Measurements from ENCODE around the gene OR52K1. TPM values are rescaled to one million over a fixed set of nuclear protein-coding genes. Genes with fewer than 3 reads are reported as not detected.
"Not testable (repeated sequence)": the region's sequence is repeated elsewhere in the genome, so short reads cannot be mapped to it uniquely, and the experiment has no call there.

OR52K1 gene
- total RNA-seq = not detected

- DNase-seq = no peak
These were observed at the start of gene OR52K1 for GRCh38 chr11:4482445-4482844. OR52K1 (plus strand) TSS chr11:4482646; CDS start chr11:4488901, 6,255 bp downstream.

GRCh38 chr11:4433856-4434255 lies 48.6 kb upstream of the OR52K1 start:
- no peak for DNase-seq

- no peak for DNase-seq
These were observed 46.0 kb upstream of the OR52K1 start for GRCh38 chr11:4436411-4436810.

- no peak for DNase-seq
These were observed 40.9 kb upstream of the OR52K1 start for GRCh38 chr11:4441515-4441914.

DNA sequence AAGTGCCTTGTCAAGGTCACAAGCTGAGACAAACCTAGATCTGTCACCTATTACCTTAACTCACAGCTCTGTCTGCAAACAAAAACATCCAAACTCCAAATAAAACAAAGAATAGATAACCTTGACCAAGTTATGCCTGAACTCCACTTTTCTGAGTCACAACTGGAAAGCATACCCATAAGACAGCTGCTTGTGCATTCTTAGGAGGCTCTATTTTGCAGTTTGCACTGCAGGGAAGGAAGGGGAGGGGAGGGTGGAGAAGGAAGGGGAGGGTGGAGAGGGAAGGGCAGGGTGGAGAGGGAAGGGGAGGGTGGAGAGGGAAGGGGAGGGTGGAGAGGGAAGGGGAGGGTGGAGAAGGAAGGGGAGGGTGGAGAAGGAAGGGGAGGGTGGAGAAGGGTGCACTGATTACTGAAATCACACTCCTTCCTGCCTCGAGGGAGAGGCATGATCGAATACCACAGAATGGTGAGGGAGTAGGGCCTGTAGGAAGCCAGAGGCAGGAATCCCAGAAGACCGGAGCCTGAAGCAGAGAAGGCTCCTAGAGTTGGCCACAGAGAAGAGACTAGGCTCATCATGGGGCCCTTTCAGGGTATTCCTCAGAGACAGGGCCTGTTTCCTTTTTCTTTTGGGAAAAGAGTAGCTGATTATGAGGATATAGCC lies 39.1 kb upstream of the OR52K1 start:
- DNase-seq = no peak

- DNase-seq = no peak
These were observed 33.5 kb upstream of the OR52K1 start, which contains the start of gene OR52K2 for GRCh38 chr11:4448995-4449394. OR52K2 (plus strand) TSS chr11:4449295; CDS start chr11:4449340, 45 bp downstream.

DNA sequence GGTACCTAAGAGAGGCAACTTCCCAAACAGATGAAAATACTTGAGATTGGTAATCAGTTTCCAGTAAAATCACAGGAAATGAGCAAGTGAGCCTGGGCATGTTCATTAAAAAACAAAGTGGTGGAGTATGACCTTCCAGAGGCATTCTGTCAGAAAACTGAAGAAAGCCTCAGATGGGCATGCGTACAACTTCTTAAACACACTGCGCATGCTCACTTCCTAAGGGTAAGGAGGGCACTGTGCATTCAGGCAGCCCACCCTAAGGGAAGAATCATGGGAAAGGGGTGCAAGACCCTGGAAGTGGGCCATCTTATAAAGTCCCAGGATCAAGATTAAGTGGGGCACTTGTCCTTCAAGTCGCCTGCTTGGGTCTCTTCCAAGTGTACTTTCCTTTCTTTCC lies 29.3 kb upstream of the OR52K1 start:
- DNase-seq = no peak

DNA sequence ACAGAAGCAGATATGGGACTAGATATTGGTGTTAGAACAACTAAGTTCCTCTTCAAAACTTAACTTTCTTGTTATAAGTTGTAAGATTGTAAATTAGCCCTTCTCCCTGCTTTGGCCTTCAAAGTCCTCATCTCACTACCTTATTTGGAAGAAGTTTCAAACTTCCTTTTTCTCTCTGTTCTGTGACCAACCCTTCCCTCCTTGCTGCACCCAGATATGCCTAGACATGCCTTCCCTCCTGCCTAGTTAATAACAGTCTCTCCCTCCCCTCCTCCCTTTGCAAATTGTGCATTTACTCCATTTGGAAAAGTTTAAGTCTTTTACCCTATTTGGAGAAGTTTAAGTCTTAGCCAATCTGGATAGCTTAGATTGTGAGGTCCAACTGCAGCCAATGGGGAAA lies 28.4 kb upstream of the OR52K1 start:
- DNase-seq = no peak

- DNase-seq = no peak
These were observed 27.0 kb upstream of the OR52K1 start for GRCh38 chr11:4455419-4455818.

- no peak for DNase-seq
These were observed 22.9 kb upstream of the OR52K1 start for GRCh38 chr11:4459500-4459899.

- no peak for DNase-seq
These were observed 22.3 kb upstream of the OR52K1 start for GRCh38 chr11:4460151-4460550.

- no peak for DNase-seq
These were observed 18.0 kb upstream of the OR52K1 start for GRCh38 chr11:4464216-4465159.

GRCh38 chr11:4465407-4465806 lies 17.0 kb upstream of the OR52K1 start:
- DNase-seq = no peak

DNA sequence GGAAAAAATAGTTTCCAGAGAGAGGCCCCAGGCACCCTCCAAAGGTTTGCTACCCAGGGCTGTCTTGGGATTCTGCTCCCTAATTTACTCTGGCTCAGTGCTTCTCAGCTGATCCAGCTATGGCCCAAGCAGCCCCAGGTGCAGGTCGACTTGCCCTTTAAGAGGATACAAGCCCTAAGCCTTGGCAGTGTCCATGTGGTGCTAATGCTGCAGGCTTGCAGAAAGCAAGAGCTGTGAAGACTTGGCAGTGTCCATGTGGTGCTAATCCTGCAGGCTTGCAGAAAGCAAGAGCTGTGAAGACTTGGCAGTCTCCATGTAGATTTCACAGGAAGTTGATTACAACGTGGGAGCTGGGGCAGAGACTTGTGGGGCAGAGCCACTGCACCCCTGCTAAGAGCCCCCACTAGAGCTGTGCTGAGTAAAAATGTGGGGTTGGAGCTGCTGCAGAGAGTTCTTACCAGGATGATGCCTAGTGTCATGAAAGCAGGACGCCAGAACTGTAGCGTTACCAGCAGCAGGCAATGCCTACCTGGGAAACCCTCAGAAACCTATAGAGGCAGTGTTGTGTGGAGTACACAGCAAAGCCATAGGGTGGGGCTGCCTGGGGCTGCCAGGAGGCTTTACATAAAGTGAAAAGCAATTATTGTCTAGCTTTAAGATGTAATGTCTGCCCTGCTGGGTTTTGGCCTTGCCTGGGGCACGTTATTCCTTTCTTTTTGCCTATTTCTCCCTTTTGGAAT lies 16.1 kb upstream of the OR52K1 start:
- no peak for DNase-seq

DNA sequence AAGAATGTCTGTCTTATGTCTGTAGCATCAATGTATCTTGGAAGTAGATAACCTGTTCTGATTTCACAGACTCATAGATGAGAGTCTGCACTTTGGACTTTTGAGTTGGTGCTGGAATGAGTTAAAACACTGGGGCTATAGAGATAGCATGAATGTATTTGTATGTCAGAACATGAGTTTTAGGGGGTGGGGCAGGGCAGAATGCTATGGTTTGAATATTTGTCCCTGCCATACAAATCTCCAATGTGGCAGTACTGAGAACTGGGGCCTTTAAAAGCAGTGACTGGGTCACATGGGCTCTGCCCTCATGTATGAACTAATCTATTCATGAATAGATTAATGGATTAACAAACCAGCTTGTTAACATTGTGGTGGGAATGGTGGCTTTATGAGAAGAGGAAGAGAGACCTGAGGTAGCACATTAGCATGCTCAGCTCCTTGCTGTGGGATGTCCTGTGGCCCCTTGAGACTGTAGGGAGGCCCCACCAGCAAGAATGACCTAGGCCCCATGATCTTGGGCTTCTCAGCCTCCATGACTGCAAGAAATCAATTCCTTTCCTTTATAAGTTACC lies 15.5 kb upstream of the OR52K1 start:
- no peak for DNase-seq

- DNase-seq = no peak
These were observed 14.4 kb upstream of the OR52K1 start for GRCh38 chr11:4467811-4468606.

- DNase-seq = no peak
These were observed 2.8 kb upstream of the OR52K1 start for GRCh38 chr11:4479644-4480043.

GRCh38 chr11:4480577-4481239 lies 1.7 kb upstream of the OR52K1 start:
- no peak for DNase-seq

DNA sequence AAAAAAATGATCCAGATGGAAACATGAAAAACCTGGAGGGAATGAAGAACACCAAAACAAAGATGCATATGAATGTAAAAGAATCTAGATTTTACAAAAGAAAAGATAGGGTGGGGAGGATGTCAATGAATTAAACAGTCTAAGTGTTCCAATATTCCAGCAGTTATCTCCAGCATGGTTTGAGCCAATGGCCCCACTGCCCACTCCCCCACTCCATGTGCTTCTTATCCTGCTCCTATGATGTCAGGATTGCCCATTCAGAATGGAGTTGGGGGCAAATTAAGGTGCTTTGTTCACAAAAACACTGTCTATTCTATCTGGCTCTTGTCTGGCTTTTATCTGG lies 1.2 kb upstream of the OR52K1 start:
- DNase-seq = no peak

DNA sequence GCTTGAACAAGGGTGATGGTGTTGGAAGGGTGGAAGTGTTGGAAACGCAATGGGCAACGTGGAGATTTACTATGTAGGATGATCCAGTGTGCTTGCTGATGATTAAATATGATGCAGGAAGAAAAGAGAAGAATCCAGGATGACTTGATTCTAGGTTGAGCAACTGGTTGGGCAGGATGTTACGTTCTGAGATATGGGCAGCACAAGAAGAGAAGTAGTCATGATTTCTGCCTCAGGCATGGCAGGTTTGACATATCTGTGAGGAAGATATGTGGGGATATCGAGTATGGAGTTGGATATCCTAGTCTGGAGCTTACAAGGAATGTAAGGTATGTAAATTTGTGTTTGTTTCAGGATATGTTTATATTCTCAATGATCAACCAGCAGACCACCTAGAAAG lies 1.9 kb downstream of the OR52K1 start:
- DNase-seq = no peak

- DNase-seq = not testable (repeated sequence)
These were observed 9.0 kb downstream of the OR52K1 start for GRCh38 chr11:4491405-4491804.
